ENCODE measurements around the gene ST6GALNAC5. TPM values are rescaled to one million over a fixed set of nuclear protein-coding genes. Genes with fewer than 3 reads are reported as not detected.

Gene ST6GALNAC5
- total and polyA plus RNA-seq, 2 experiments from 2014 or later, result 4.1 to 19.2 TPM

GRCh38 chr1:76989976-76990375, 122.7 kb downstream of the ST6GALNAC5 start:
- H3K9me2 ChIP-seq (ENCODE audit: insufficient read depth), result 0 out of 2 replicates have a peak, but pooled peaks cover 6% of the 10 kb centered on the region
- H3K9me3 Mint-ChIP-seq, result no peaks in the 10 kb centered on the region

More at GRCh38 chr1:76989976-76990375, 122.7 kb downstream of the ST6GALNAC5 start:
- H3K4me1 Mint-ChIP-seq, result no peaks in the 10 kb centered on the region
- H3K4me2 ChIP-seq, result no peak overlapping the region
- no peak for ATAC-seq
- H4K20me1 ChIP-seq (replicated peaks; ENCODE audit: insufficient read depth), result no peaks in the 10 kb centered on the region; the same call in 1 of the 2 replicates
- TF ChIP-seq STAT1 (IDR thresholded peaks at IDR 0.05; ENCODE audit: unreplicated experiment), result no peak
- TF ChIP-seq NANOG (IDR thresholded peaks at IDR 0.05; ENCODE audit: borderline replicate concordance), result no peak
- no peak for TF ChIP-seq EZH2 (IDR thresholded peaks at IDR 0.05; ENCODE audit: low read depth, unreplicated experiment)
- TF ChIP-seq CTCF (conservative IDR thresholded peaks at IDR 0.05; ENCODE audit: low read depth in 2 of 2), result no peak
- TF ChIP-seq EZH2phosphoT487 (IDR thresholded peaks at IDR 0.05; ENCODE audit: unreplicated experiment), result no peak
- no peak for TF ChIP-seq REST (IDR thresholded peaks at IDR 0.05; ENCODE audit: unreplicated experiment)
- TF ChIP-seq ZNF331 (CRISPR knock-in tag; IDR thresholded peaks at IDR 0.05; ENCODE audit: low read depth), result no peak
- TF ChIP-seq ZNF462 (CRISPR knock-in tag; IDR thresholded peaks at IDR 0.05), result no peak
- no peak for TF ChIP-seq CREB1 (CRISPR knock-in tag; IDR thresholded peaks at IDR 0.05; ENCODE audit: low read depth)
- TF ChIP-seq JUNB (IDR thresholded peaks at IDR 0.05; ENCODE audit: unreplicated experiment), result no peak
- TF ChIP-seq ZNF114 (CRISPR knock-in tag; IDR thresholded peaks at IDR 0.05), result no peak
- no peak for TF ChIP-seq POLR2AphosphoS5 (IDR thresholded peaks at IDR 0.05; ENCODE audit: low read depth)
- TF ChIP-seq ETS1 (IDR thresholded peaks at IDR 0.05), result no peak
- H3K27ac ChIP-seq (ENCODE audit: low read depth), result no peak overlapping the region
- no peak overlapping the region for H3K4me3 Mint-ChIP-seq
- H3K4me3 ChIP-seq, result no peak overlapping the region
- no peaks in the 10 kb centered on the region for H3K36me3 ChIP-seq (ENCODE audit: insufficient read depth)
- H3K79me2 ChIP-seq (replicated peaks; ENCODE audit: insufficient read depth), result no peaks in the 10 kb centered on the region
- H3K27me3 ChIP-seq (ENCODE audit: insufficient read depth), result no peaks in the 10 kb centered on the region
- no peaks in the 10 kb centered on the region for H3K36me3 Mint-ChIP-seq (ENCODE audit: low read depth)
- no peaks in the 10 kb centered on the region for H3K27me3 Mint-ChIP-seq (ENCODE audit: insufficient read depth, low read depth, poor library complexity)
- H3K27ac Mint-ChIP-seq, result no peak overlapping the region
- no peaks in the 10 kb centered on the region for H3K4me1 ChIP-seq (ENCODE audit: insufficient read depth)
- no peak overlapping the region for H2AFZ ChIP-seq
- no peaks in the 10 kb centered on the region for H3F3A ChIP-seq (replicated peaks; ENCODE audit: low read depth)
- DNase-seq (ENCODE audit: low spot score), result no peak
